ENCODE results near the gene KBTBD13.

GRCh38 chr15:65088643-65089021 is 12.1 kb downstream of the KBTBD13 start:
- TF ChIP-seq CTCF (conservative IDR thresholded peaks at IDR 0.05; ENCODE audit: low read depth, low read length) (no peak), EZH2 (IDR thresholded peaks at IDR 0.05; ENCODE audit: low read length, unreplicated experiment) (no peak)
